ENCODE data around the gene PTGR2. TPM values are rescaled to one million over a fixed set of nuclear protein-coding genes. Genes with fewer than 3 reads are reported as not detected.
A peak's percentile ranks its signal among the peaks of the same experiment; 100 is the strongest.
"Not testable (repeated sequence)": the region's sequence is repeated elsewhere in the genome, so short reads cannot be mapped to it uniquely, and the experiment has no call there.

The PTGR2 gene
- total RNA-seq, 1 experiment from 2014 or later, result 21.8 TPM

DNA sequence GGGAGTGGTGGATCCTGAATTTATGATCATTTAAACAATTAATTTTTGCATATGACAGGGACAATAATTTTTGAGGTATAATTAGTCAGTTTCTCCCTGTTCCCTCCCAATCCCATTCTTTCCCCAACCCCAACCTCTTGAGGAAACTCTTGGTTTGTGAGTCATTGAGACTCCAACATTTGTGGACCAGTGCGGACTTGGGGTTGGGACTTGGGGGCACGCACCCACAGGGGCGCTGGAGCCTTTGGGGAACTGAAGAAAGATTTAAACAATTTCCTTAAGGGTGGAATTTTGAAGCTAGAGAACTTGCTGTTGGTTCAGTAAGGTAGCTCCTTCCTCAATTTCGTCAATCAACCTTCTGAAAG, 17.4 kb upstream of the PTGR2 start:
- Histone ChIP-seq H3K36me3 (ENCODE audit: low read depth) (no peaks in the 10 kb centered on the region), H4K20me1 (ENCODE audit: insufficient read depth) (no peaks in the 10 kb centered on the region), H3K4me3 (no peak overlapping the region), H3K4me1 (replicated peaks; ENCODE audit: insufficient read depth) (peaks cover 41% of the 10 kb centered on the region), H3K27me3 (ENCODE audit: insufficient read depth, low read depth) (no peaks in the 10 kb centered on the region), H3K9me2 (ENCODE audit: insufficient read depth) (no peaks in the 10 kb centered on the region), H3K9me3 (ENCODE audit: insufficient read depth, low read depth) (no peaks in the 10 kb centered on the region), H3K4me2 (peak overlapping the region; percentile 35; the same call in 1 of the 2 replicates), H3K27ac (peak overlapping the region; percentile 47; the same call in 1 of the 2 replicates), H2AFZ (no peak overlapping the region), H3K79me2 (ENCODE audit: low read depth) (no peaks in the 10 kb centered on the region), H3F3A (ENCODE audit: insufficient read depth, low read depth) (peaks cover 40% of the 10 kb centered on the region)
- TF ChIP-seq, protein P1, sequence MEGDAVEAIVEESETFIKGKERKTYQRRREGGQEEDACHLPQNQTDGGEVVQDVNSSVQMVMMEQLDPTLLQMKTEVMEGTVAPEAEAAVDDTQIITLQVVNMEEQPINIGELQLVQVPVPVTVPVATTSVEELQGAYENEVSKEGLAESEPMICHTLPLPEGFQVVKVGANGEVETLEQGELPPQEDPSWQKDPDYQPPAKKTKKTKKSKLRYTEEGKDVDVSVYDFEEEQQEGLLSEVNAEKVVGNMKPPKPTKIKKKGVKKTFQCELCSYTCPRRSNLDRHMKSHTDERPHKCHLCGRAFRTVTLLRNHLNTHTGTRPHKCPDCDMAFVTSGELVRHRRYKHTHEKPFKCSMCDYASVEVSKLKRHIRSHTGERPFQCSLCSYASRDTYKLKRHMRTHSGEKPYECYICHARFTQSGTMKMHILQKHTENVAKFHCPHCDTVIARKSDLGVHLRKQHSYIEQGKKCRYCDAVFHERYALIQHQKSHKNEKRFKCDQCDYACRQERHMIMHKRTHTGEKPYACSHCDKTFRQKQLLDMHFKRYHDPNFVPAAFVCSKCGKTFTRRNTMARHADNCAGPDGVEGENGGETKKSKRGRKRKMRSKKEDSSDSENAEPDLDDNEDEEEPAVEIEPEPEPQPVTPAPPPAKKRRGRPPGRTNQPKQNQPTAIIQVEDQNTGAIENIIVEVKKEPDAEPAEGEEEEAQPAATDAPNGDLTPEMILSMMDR (conservative IDR thresholded peaks at IDR 0.05), result no peak
- no peak for TF ChIP-seq EZH2 (IDR thresholded peaks at IDR 0.05; ENCODE audit: low read depth)
- ChIA-PET POLR2A (ENCODE audit: unreplicated experiment) (no interaction called here), CTCF (no interaction called here)
- intact Hi-C loops (cut with micrococcal nuclease; ENCODE audit: unreplicated experiment), result no loop called here
- no TSS peak for BruUV-seq (replicated peaks)
- no peak for DNase-seq

DNA sequence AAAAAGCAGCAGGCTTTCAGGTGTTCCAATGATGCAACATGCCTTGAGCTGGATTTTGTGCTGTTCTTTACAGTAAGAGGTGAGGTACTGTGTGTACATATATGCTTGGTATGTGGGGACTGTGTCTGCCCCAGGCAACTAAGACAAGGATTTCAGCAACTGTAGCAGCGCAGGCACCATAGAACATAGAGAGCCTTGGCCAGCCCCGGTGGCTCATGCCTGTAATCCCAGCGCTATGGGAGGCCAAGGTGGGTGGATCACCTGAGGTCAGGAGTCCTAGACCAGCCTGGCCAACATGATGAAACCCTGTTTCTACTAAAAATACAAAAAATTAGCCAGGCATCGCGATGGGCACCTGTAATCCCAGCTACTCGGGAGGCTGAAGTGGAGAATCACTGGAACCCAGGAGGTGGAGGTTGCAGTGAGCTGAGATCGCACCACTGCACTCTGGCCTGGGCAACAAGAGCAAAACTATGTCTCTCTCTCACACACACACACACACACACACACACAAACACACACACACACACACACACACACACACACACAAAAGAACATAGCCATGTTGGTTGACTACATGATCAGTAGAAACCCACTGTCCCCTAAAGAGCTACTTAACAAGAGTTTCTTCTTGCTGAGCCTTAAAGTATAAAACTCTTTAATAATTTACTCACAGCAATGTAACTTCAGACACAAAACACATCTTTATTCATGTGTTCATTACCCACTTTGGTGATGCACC, 13.2 kb upstream of the PTGR2 start:
- intact Hi-C loops (cut with micrococcal nuclease; ENCODE audit: unreplicated experiment); H3K4me2 ChIP-seq; H3K4me3 ChIP-seq; H4K20me1 ChIP-seq (ENCODE audit: insufficient read depth); H2AFZ ChIP-seq; H3K9me2 ChIP-seq (ENCODE audit: insufficient read depth); H3K79me2 ChIP-seq (ENCODE audit: low read depth); POLR2A ChIA-PET (ENCODE audit: unreplicated experiment); DNase-seq; BruUV-seq (replicated peaks); CTCF ChIA-PET; H3K9me3 ChIP-seq (ENCODE audit: insufficient read depth, low read depth); H3K27me3 ChIP-seq (ENCODE audit: insufficient read depth, low read depth); H3K36me3 ChIP-seq (ENCODE audit: low read depth): not testable (repeated sequence)
- H3F3A ChIP-seq (ENCODE audit: insufficient read depth, low read depth), result peaks cover 18% of the 10 kb centered on the region
- 0 out of 2 replicates have a peak overlapping the region, but pooled peaks have one; percentile 6 for H3K27ac ChIP-seq
- H3K4me1 ChIP-seq (replicated peaks; ENCODE audit: insufficient read depth), result peaks cover 18% of the 10 kb centered on the region

DNA sequence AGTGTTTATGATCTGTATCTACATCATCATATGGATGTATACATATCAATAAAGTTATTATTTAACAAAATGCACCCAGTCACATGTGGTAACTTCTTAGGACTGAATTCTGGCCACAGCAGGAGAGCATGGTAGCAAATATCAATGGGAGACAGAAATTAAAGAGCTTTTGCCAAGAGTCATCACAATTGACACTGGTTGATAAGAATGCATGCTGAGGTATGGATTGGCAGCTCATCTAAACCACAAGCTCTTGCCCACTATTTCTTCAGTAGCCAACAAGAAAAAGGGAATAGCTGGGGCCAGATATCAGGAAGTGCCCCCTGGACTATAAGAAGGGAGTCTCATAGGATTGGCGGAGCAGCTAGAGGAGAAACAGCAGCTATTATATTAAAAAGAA, 9.4 kb upstream of the PTGR2 start:
- H4K20me1 ChIP-seq (ENCODE audit: insufficient read depth), result no peaks in the 10 kb centered on the region
- H3K9me2 ChIP-seq (ENCODE audit: insufficient read depth), result no peaks in the 10 kb centered on the region
- no peak overlapping the region for H3K4me2 ChIP-seq
- TF ChIP-seq EZH2 (IDR thresholded peaks at IDR 0.05; ENCODE audit: low read depth), result no peak
- TF ChIP-seq, protein P1 (conservative IDR thresholded peaks at IDR 0.05), result no peak
- H3K4me1 ChIP-seq (replicated peaks; ENCODE audit: insufficient read depth), result peaks cover 3% of the 10 kb centered on the region
- H3K9me3 ChIP-seq (ENCODE audit: insufficient read depth, low read depth), result no peaks in the 10 kb centered on the region
- ChIA-PET CTCF (interaction anchor here (0.6 kb wide), 1 partner anchor 20 kb away, joined by 4 read pairs; no protein-coding TSS in a partner anchor), POLR2A (ENCODE audit: unreplicated experiment) (no interaction called here)
- H3K27me3 ChIP-seq (ENCODE audit: insufficient read depth, low read depth), result no peaks in the 10 kb centered on the region
- intact Hi-C loops (cut with micrococcal nuclease; ENCODE audit: unreplicated experiment), result no loop called here
- no TSS peak for BruUV-seq (replicated peaks)
- H3K27ac ChIP-seq, result no peak overlapping the region
- H2AFZ ChIP-seq, result no peak overlapping the region
- DNase-seq, result no peak
- no peaks in the 10 kb centered on the region for H3K36me3 ChIP-seq (ENCODE audit: low read depth)
- no peaks in the 10 kb centered on the region for H3K79me2 ChIP-seq (ENCODE audit: low read depth)
- H3F3A ChIP-seq (ENCODE audit: insufficient read depth, low read depth), result peaks cover 5% of the 10 kb centered on the region; the same call in 1 of the 2 replicates
- H3K4me3 ChIP-seq, result no peak overlapping the region
